Effector CD4-positive, alpha-beta T cell (primary cell): Measurements from ENCODE around the gene ADAMTS20.
"Not testable (repeated sequence)": the region's sequence is repeated elsewhere in the genome, so short reads cannot be mapped to it uniquely, and the experiment has no call there.

Experiments used
- DNase-seq: peaks from one replicate; pipeline ENCODE4 v3.0.0-alpha.2; 2020

ADAMTS20 gene

GRCh38 chr12:43352001-43352400 is 200.0 kb downstream of the ADAMTS20 start:
- DNase-seq, result no peak

- DNase-seq, result no peak
Measured at GRCh38 chr12:43349863-43350262, 202.1 kb downstream of the ADAMTS20 start.

GRCh38 chr12:43348221-43348620 is 203.8 kb downstream of the ADAMTS20 start:
- no peak for DNase-seq

GRCh38 chr12:43347026-43347425 is 205.0 kb downstream of the ADAMTS20 start:
- no peak for DNase-seq

- DNase-seq, result no peak
Measured at GRCh38 chr12:43345023-43345422, 207.0 kb downstream of the ADAMTS20 start.

- not testable (repeated sequence) for DNase-seq
Measured at GRCh38 chr12:43341785-43342313, 210.2 kb downstream of the ADAMTS20 start.

GRCh38 chr12:43338848-43339526 is 213.0 kb downstream of the ADAMTS20 start:
- DNase-seq, result no peak

GRCh38 chr12:43337571-43338444 is 214.2 kb downstream of the ADAMTS20 start:
- DNase-seq, result no peak

- DNase-seq, result no peak
Measured at GRCh38 chr12:43336962-43337555, 214.9 kb downstream of the ADAMTS20 start.

GRCh38 chr12:43333644-43334043 is 218.4 kb downstream of the ADAMTS20 start:
- DNase-seq, result no peak

GRCh38 chr12:43332977-43333640 is 218.9 kb downstream of the ADAMTS20 start:
- DNase-seq, result no peak

- DNase-seq, result no peak
Measured at GRCh38 chr12:43331935-43332334, 220.1 kb downstream of the ADAMTS20 start.

GRCh38 chr12:43329375-43329774 is 222.6 kb downstream of the ADAMTS20 start:
- DNase-seq, result no peak

- no peak for DNase-seq
Measured at GRCh38 chr12:43325786-43326185, 226.2 kb downstream of the ADAMTS20 start.

- no peak for DNase-seq
Measured at GRCh38 chr12:43320281-43320680, 231.7 kb downstream of the ADAMTS20 start.

GRCh38 chr12:43318021-43318420 is 234.0 kb downstream of the ADAMTS20 start:
- DNase-seq, result no peak

GRCh38 chr12:43317156-43317555 is 234.8 kb downstream of the ADAMTS20 start:
- no peak for DNase-seq

GRCh38 chr12:43316520-43316919 is 235.5 kb downstream of the ADAMTS20 start:
- DNase-seq, result no peak

GRCh38 chr12:43315961-43316360 is 236.0 kb downstream of the ADAMTS20 start:
- no peak for DNase-seq

GRCh38 chr12:43312991-43313505 is 239.0 kb downstream of the ADAMTS20 start:
- DNase-seq, result no peak

GRCh38 chr12:43310596-43310995 is 241.4 kb downstream of the ADAMTS20 start:
- no peak for DNase-seq

- DNase-seq, result no peak
Measured at GRCh38 chr12:43309959-43310358, 242.0 kb downstream of the ADAMTS20 start.

- no peak for DNase-seq
Measured at GRCh38 chr12:43308776-43309175, 243.2 kb downstream of the ADAMTS20 start.
